Panc1 (cell line): Measurements from ENCODE around the gene HACD2. TPM values are rescaled to one million over a fixed set of nuclear protein-coding genes. Genes with fewer than 3 reads are reported as not detected.

Source experiments
- ATAC-seq: fragments of 200-7000 bp; cut with Tn5 transposase; 2 replicates; pipeline ENCODE4 v1.9.1; 2020; ENCODE audit warnings: mild to moderate bottlenecking, moderate library complexity
- BruUV-seq: library from RNA; stranded (reverse); fragments of 400-500 nt; replicated peaks from 2 replicates; lab custom pipeline; 2021; lab: Mats Ljungman, UMichigan
- CTCF ChIA-PET: fragments of 300-600 bp; sonication (Branson Sonifier 250); formaldehyde crosslinking; loops from one replicate; lab custom pipeline; 2022; ENCODE audit warnings: antibody characterized with exemption; lab: Charles Lee
- POLR2A ChIA-PET: fragments of 300-600 bp; sonication (Branson Sonifier 250); formaldehyde crosslinking; loops from one replicate; lab custom pipeline; 2022; ENCODE audit warnings: antibody characterized with exemption; lab: Charles Lee
- DNase-seq: peaks from one replicate; pipeline ENCODE4 v3.0.0-alpha.2; 2010; ENCODE audit warnings: low read depth, low spot score
- H3K27ac ChIP-seq: 2 replicates; pipeline ENCODE4 v1.5.1; 2011; ENCODE audit warnings: mild to moderate bottlenecking, low read length, inconsistent platforms
- H3K27me3 ChIP-seq: fragments of 200-500 bp; sonication (Bioruptor generic); 2 replicates; pipeline ENCODE4 v1.6.0; 2014; ENCODE audit warnings: low read length, inconsistent platforms; ENCODE audit not compliant: control insufficient read depth, insufficient read depth
- H3K36me3 ChIP-seq: fragments of 200-500 bp; sonication (Bioruptor generic); 2 replicates; pipeline ENCODE4 v1.5.1; 2014; ENCODE audit warnings: inconsistent platforms, mild to moderate bottlenecking, low read length, moderate library complexity; ENCODE audit not compliant: control insufficient read depth, insufficient read depth
- H3K4me1 ChIP-seq: 2 replicates; pipeline ENCODE4 v1.5.1; 2011; ENCODE audit warnings: inconsistent platforms, mild to moderate bottlenecking, low read length, moderate library complexity; ENCODE audit not compliant: control insufficient read depth, insufficient read depth
- H3K4me3 ChIP-seq, 2 experiments: 2 replicates each; pipeline ENCODE4 v1.5.1; 2011 to 2012; ENCODE audit warnings: low read depth in 2 of 2, low read length in 2 of 2, mild to moderate bottlenecking in 2 of 2, inconsistent platforms in 1 of 2, moderate library complexity in 1 of 2
- H3K9me3 ChIP-seq: fragments of 200-500 bp; sonication (Bioruptor generic); 2 replicates; pipeline ENCODE4 v1.5.1; 2014; ENCODE audit warnings: low read depth, mild to moderate bottlenecking, inconsistent platforms, low read length, moderate library complexity; ENCODE audit not compliant: control insufficient read depth, insufficient read depth
- CTCF ChIP-seq: fragments of 450-650 bp; IDR thresholded peaks from 2 replicates; pipeline ENCODE4 v1.5.1; 2017; ENCODE audit warnings: mild to moderate bottlenecking
- POLR2AphosphoS5 ChIP-seq: IDR thresholded peaks from 2 replicates; pipeline ENCODE4 v1.6.1; 2012; ENCODE audit warnings: mild to moderate bottlenecking, low read depth, low read length, moderate library complexity
- REST ChIP-seq, 2 experiments: IDR thresholded peaks; 2 replicates each; pipeline ENCODE4 v1.6.1; 2011 to 2012; ENCODE audit warnings: low read depth in 2 of 2, control low read depth in 1 of 2, low read length in 1 of 2, mild to moderate bottlenecking in 1 of 2, moderate library complexity in 1 of 2; ENCODE audit not compliant: insufficient read depth in 1 of 2
- SIN3A ChIP-seq: IDR thresholded peaks from 2 replicates; pipeline ENCODE4 v1.6.1; 2012; ENCODE audit warnings: low read depth, mild to moderate bottlenecking, low read length, moderate library complexity, borderline replicate concordance; ENCODE audit not compliant: insufficient read depth
- TCF7L2 ChIP-seq: IDR thresholded peaks from 2 replicates; pipeline ENCODE4 v1.6.1; 2011; ENCODE audit warnings: mild to moderate bottlenecking, low read depth, low read length, inconsistent platforms
- in situ Hi-C: cut with HindIII; loops from 2 replicates; pipeline ENCODE4 v1.10.0; 2016; ENCODE audit warnings: low sequenced_read_pairs, low pct_unique_long_range_greater_than_20kb
- intact Hi-C: fragments of 100-400 bp; cut with micrococcal nuclease; formaldehyde crosslinking; loops from one replicate; pipeline ENCODE4 v1.10.0; 2022; ENCODE audit not compliant: unreplicated experiment
- total RNA-seq: library from RNA; stranded (reverse); gene quantifications from one replicate; pipeline ENCODE4 v1.2.1, GENCODE V29; 2021; ENCODE audit not compliant: unreplicated experiment

HACD2 gene
- total RNA-seq, 1 experiment from 2014 or later: 58.6 TPM

DNA sequence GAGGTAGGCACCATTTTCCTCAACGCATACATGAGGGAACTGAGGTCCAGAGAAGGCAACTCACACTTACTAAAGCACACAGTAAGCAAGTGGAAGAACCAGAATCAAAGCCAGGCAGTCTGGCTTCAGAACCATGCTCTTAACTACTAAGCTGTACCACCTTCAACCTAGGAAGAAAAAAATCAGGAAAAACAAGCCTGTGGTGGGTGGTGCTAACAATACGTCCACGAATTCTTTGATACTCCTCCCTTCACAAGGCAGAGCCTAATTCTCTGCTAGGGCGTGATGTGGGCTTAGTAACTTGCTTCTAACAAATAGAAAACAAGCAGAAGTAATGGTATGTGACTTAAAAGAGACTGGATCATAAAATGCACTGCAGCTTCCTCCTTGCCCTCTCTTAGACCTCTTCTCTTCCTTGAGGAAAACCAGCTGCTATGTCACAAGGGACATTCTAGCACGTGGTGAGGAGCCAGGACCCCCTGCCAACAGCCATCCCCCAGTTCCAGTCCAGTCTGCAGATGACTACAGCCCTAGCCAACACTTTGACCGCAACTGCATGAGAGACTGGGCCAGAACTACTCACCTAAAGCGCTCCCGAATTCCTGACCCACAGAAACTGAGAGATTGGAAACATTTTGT lies 36.9 kb downstream of the HACD2 start:
- Histone ChIP-seq H3K4me3 (no peak overlapping the region), H3K9me3 (no peaks in the 10 kb centered on the region; the same call in 1 of the 2 replicates), H3K4me1 (no peaks in the 10 kb centered on the region), H3K27me3 (no peaks in the 10 kb centered on the region), H3K36me3 (no peaks in the 10 kb centered on the region; the same call in 1 of the 2 replicates), H3K27ac (no peak overlapping the region)
- DNase-seq (no peak), ATAC-seq (no peak)
- TF ChIP-seq POLR2AphosphoS5: no peak
- TF ChIP-seq REST (IDR thresholded peaks at IDR 0.05; ENCODE audit: insufficient read depth in 1 of 2, low read depth in 2 of 2, low read length in 1 of 2): no peak
- no peak for TF ChIP-seq CTCF
- TF ChIP-seq SIN3A: no peak
- no peak for TF ChIP-seq TCF7L2
- in situ Hi-C loops (no loop called here), intact Hi-C loops (no loop called here)
- ChIA-PET CTCF (no interaction called here), POLR2A (no interaction called here)
- BruUV-seq: no TSS peak

DNA sequence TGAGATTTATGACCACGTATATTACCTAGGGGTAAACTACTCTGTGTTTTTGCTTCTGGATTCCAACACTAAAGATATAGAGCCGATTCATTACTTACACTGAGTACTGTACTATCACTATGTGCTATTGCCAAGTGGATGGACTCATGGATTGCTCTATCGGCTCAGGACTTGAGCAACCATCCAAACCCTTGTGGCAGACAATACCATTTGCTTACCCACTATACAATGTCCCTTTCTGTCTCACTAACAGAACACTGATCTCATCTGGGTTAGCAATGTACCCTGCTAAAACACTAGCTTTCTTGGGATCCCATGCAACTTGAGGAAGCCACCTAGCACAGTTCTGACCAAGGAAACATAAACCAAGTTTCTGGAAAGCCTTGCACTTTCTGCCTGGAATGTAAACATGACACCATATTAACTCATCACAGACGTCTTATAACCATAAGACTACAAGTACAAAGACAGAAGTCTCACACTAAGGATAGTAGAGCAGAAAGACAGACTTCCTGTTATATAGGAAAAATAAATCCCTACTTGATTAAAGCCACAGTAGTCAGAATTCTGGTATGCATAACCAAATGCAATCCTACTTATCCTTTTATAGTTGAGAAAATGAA lies 38.6 kb downstream of the HACD2 start:
- no peaks in the 10 kb centered on the region for H3K4me1 ChIP-seq
- H3K36me3 ChIP-seq: no peaks in the 10 kb centered on the region; the same call in 1 of the 2 replicates
- peak; percentile 51; the same call in 1 of the 2 replicates for ATAC-seq
- no peaks in the 10 kb centered on the region for H3K27me3 ChIP-seq
- DNase-seq: peak; percentile 28
- H3K9me3 ChIP-seq: no peaks in the 10 kb centered on the region
- TF ChIP-seq CTCF: no peak
- no peak for TF ChIP-seq POLR2AphosphoS5
- TF ChIP-seq TCF7L2: no peak
- TF ChIP-seq REST (IDR thresholded peaks at IDR 0.05; ENCODE audit: insufficient read depth in 1 of 2, low read depth in 2 of 2, low read length in 1 of 2): no peak
- TF ChIP-seq SIN3A: no peak
- H3K27ac ChIP-seq: no peak overlapping the region
- intact Hi-C loops (no loop called here), in situ Hi-C loops (no loop called here)
- ChIA-PET POLR2A (interaction anchor here (0.7 kb wide), 1 partner anchor 14 kb away, joined by 4 read pairs; no protein-coding TSS in a partner anchor), CTCF (no interaction called here)
- no TSS peak for BruUV-seq
- no peak overlapping the region for H3K4me3 ChIP-seq
